Erythroblast (primary cell): ENCODE data around the gene SV2C.

Experiments
- GATA1 ChIP-seq: IDR thresholded peaks from 2 replicates; pipeline ENCODE4 v1.6.1; 2011; ENCODE audit warnings: low read depth, mild to moderate bottlenecking, control low read depth, low read length, moderate library complexity
- POLR2A ChIP-seq: IDR thresholded peaks from 2 replicates; pipeline ENCODE4 v1.6.1; 2011; ENCODE audit warnings: mild to moderate bottlenecking, low read length

- TF ChIP-seq POLR2A (no peak), GATA1 (no peak)
These were observed 174.7 kb downstream of the SV2C start for GRCh38 chr5:76257897-76258296.
